NB4 (cell line): ENCODE data around the gene NR3C2.

ENCODE experiments used
- DNase-seq: peaks from one replicate; pipeline ENCODE4 v3.0.0; 2010; ENCODE audit warnings: low read depth
- H3K4me3 ChIP-seq: one replicate; pipeline ENCODE4 v1.5.1; 2011; ENCODE audit warnings: mild to moderate bottlenecking, low read depth, low read length, moderate library complexity
- CTCF ChIP-seq: IDR thresholded peaks from one replicate; pipeline ENCODE4 v1.5.1; 2012; ENCODE audit warnings: low read depth, low read length
- MAX ChIP-seq: IDR thresholded peaks from 2 replicates; pipeline ENCODE4 v1.6.1; 2011; ENCODE audit warnings: low read depth, low read length
- MYC ChIP-seq: IDR thresholded peaks from 2 replicates; pipeline ENCODE4 v1.6.1; 2011; ENCODE audit warnings: low read depth, low read length
- POLR2A ChIP-seq: IDR thresholded peaks from 2 replicates; pipeline ENCODE4 v1.6.1; 2011; ENCODE audit warnings: mild to moderate bottlenecking; ENCODE audit not compliant: insufficient read length; ENCODE audit errors: extremely low read depth

NR3C2 gene

GRCh38 chr4:148275266-148275665 lies 166.9 kb downstream of the NR3C2 start:
- no peak overlapping the region for H3K4me3 ChIP-seq
- DNase-seq, result no peak
- TF ChIP-seq CTCF (no peak), MAX (no peak), MYC (no peak), POLR2A (no peak)

- H3K4me3 ChIP-seq, result no peak overlapping the region
- no peak for TF ChIP-seq MYC
- no peak for DNase-seq
Observed at GRCh38 chr4:148273501-148273986, 168.7 kb downstream of the NR3C2 start.

GRCh38 chr4:148271166-148271565 lies 171.0 kb downstream of the NR3C2 start:
- no peak for DNase-seq
- TF ChIP-seq CTCF (no peak), MYC (no peak), POLR2A (no peak), MAX (no peak)
- H3K4me3 ChIP-seq, result no peak overlapping the region

DNA sequence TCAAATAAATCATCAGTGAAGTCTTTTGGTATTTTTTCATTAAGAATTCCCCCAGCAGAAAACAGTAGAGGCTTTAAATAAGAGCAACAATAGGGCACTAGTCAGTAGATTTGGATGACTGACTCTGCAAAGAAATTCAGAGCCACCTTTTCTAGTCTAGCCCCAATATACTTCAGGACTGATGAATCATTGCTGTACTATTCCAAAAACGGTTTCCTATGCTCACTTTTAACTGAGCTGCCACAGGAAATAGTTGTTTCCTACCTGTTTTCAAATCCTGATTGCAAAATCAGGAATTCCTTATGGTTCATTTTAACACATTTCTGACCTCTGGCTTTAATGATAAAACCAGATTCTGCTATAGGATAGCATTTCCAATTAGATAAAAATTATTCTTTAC lies 171.6 kb downstream of the NR3C2 start:
- TF ChIP-seq MAX (no peak), MYC (no peak), POLR2A (no peak), CTCF (no peak)
- H3K4me3 ChIP-seq, result no peak overlapping the region
- no peak for DNase-seq

- no peak overlapping the region for H3K4me3 ChIP-seq
- TF ChIP-seq POLR2A (no peak), CTCF (no peak), MAX (no peak), MYC (no peak)
- no peak for DNase-seq
Observed at GRCh38 chr4:148268835-148269234, 173.4 kb downstream of the NR3C2 start.

DNA sequence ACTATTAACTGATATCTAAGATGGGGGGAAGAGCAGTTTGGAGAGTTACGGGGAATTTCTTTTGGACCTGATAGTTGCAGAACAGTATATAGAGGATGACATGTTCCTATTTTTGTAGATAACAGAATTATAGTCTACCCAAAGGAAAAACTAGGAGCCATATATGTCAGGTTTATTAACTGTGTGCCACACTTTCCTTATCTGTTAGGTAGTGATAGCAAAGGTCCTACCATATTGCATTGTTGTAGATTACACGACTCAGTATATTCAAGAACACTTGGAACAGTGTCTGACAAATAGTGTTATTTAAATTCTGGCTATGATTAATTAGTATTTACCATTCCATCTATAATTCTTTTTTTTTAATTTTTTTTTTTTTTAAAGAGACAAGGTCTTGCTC lies 175.3 kb downstream of the NR3C2 start:
- no peak overlapping the region for H3K4me3 ChIP-seq
- DNase-seq, result no peak
- TF ChIP-seq MAX (no peak), CTCF (no peak), MYC (no peak), POLR2A (no peak)
